ENCODE measurements around the gene ZNF610. TPM values are rescaled to one million over a fixed set of nuclear protein-coding genes. Genes with fewer than 3 reads are reported as not detected.
A peak's percentile ranks its signal among the peaks of the same experiment; 100 is the strongest.

ZNF610 gene
- total and polyA plus RNA-seq, 2 of the 13 experiments (the other 11 are each of a cell fraction or from before 2014, with no cell fraction given), result 0.32 to 0.69 TPM

GRCh38 chr19:52391135-52391534 lies 55.1 kb downstream of the ZNF610 start (continued):
- TF ChIP-seq AFF4 (CRISPR knock-in tag; IDR thresholded peaks at IDR 0.05), result no peak
- TF ChIP-seq JUN (CRISPR knock-in tag; IDR thresholded peaks at IDR 0.05), result no peak
- TF ChIP-seq STAG1 (CRISPR knock-in tag; IDR thresholded peaks at IDR 0.05), result peak; percentile 9; the same call in 1 of the 2 replicates
- no peak for TF ChIP-seq ZNF260 (CRISPR knock-in tag; IDR thresholded peaks at IDR 0.05; ENCODE audit: borderline replicate concordance, low read depth)
- TF ChIP-seq ATF3 (CRISPR knock-in tag; IDR thresholded peaks at IDR 0.05), result no peak
- 0 out of 2 replicates have a peak, but pooled peaks have one; percentile 3 for TF ChIP-seq CTCF (CRISPR knock-in tag; IDR thresholded peaks at IDR 0.05)
- TF ChIP-seq E2F1 (CRISPR knock-in tag; IDR thresholded peaks at IDR 0.05), result no peak
- TF ChIP-seq POLR2A (IDR thresholded peaks at IDR 0.05; ENCODE audit: insufficient read depth in 1 of 2, low read depth in 2 of 2, low read length in 2 of 2), result no peak

Measured in HepG2 (cell line).